Astrocyte of the cerebellum (primary cell): ENCODE data around the gene SPINK4.

ENCODE experiments used
- DNase-seq: peaks from one replicate; pipeline ENCODE4 v3.0.0-alpha.2; 2011; ENCODE audit warnings: low read depth
- H3K4me3 ChIP-seq: 2 replicates; pipeline ENCODE4 v1.5.1; 2011; ENCODE audit warnings: mild to moderate bottlenecking, low read depth, low read length, moderate library complexity
- CTCF ChIP-seq: IDR thresholded peaks from 2 replicates; pipeline ENCODE4 v1.5.1; 2012; ENCODE audit warnings: low read length, low read depth, moderate library complexity, mild to moderate bottlenecking; ENCODE audit errors: missing control alignments
- in situ Hi-C: cut with HindIII; loops from 2 replicates; pipeline ENCODE4 v1.10.0; 2017; ENCODE audit warnings: low sequenced_read_pairs

SPINK4 gene

DNA sequence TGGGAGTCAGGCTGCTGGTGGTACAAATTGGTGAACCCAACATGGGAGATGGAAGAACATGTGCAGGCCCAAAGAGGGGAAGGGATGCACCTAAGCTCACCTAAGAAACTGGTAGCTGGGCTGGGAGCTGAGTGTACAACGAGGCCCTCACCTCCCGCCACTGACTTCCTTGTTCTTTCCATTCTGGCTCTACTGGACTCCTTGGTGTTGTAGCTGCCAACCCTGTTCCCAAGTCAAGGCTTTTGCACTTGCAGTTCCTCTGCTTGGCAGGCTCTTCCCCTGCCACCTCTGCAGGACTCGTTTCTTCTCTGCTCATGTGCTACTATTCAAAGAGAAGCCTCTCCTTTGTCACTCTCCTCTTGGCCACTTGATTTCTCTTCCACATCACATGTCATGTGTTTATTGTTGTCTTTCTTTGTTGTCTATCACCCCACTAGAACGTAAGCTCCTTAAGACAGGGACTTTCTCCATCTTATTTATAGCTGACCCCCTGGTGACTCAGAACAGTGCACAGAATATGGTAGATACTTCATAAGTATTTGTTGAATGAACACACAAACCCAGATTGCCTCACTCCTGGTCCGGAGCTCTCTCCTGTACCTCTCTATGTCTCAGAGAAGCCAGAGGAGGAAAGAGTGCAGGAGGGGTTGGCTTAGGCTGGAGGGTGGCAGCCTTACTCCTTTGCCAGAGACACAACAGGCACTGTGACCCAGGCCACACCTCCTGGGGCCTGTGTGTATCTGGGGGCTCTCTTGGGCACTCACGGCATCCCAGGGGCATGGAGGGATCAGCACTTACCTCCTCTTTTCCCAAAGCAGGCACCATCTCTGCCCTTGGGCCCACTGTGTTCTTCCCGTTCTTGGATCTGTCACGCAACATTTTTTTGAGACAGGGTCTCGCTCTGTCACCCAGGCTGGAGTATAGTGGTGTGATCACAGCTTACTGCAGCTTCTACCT lies 5.2 kb upstream of the SPINK4 start:
- no peak for TF ChIP-seq CTCF
- no peak for DNase-seq
- in situ Hi-C loops, result no loop called here
- no peak overlapping the region for H3K4me3 ChIP-seq

DNA sequence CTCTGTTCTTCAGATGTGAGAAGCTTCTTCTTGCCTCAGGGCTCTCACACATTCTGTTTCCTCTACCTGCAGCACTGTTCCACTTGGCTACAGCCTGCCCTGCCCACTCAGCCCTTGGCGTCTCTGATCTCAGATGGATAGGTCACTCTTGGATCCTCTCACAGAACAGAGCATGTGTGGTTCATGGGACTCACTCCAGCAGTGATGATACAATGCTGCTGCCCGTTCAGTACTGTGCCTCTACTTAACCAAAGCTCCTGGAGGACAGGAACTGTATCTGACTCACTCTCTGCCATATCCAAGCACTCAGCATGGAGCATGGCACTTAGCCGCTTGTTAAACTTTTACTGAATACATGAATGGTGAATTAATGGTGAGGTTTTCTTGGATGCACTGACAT lies 3.4 kb upstream of the SPINK4 start:
- no peak for TF ChIP-seq CTCF
- DNase-seq, result no peak
- H3K4me3 ChIP-seq, result no peak overlapping the region
- in situ Hi-C loops, result no loop called here

GRCh38 chr9:33241298-33241697 lies 1.3 kb downstream of the SPINK4 start:
- no peak overlapping the region for H3K4me3 ChIP-seq
- DNase-seq, result no peak
- in situ Hi-C loops, result no loop called here
- no peak for TF ChIP-seq CTCF

- in situ Hi-C loops, result no loop called here
- TF ChIP-seq CTCF, result no peak
Observed at GRCh38 chr9:33242609-33243134, 2.7 kb downstream of the SPINK4 start.

GRCh38 chr9:33244137-33244784 lies 4.3 kb downstream of the SPINK4 start:
- in situ Hi-C loops, result no loop called here
- no peak for DNase-seq
- no peak for TF ChIP-seq CTCF

More at GRCh38 chr9:33242609-33243134, 2.7 kb downstream of the SPINK4 start:
- no peak overlapping the region for H3K4me3 ChIP-seq
- no peak for DNase-seq

GRCh38 chr9:33245341-33245740 lies 5.4 kb downstream of the SPINK4 start:
- DNase-seq, result no peak
- H3K4me3 ChIP-seq, result no peak overlapping the region
- no peak for TF ChIP-seq CTCF
- in situ Hi-C loops, result no loop called here

More at GRCh38 chr9:33244137-33244784, 4.3 kb downstream of the SPINK4 start:
- no peak overlapping the region for H3K4me3 ChIP-seq
